ENCODE measurements around the gene MSRB3.
"Not testable (repeated sequence)": the region's sequence is repeated elsewhere in the genome, so short reads cannot be mapped to it uniquely, and the experiment has no call there.

The MSRB3 gene

DNA sequence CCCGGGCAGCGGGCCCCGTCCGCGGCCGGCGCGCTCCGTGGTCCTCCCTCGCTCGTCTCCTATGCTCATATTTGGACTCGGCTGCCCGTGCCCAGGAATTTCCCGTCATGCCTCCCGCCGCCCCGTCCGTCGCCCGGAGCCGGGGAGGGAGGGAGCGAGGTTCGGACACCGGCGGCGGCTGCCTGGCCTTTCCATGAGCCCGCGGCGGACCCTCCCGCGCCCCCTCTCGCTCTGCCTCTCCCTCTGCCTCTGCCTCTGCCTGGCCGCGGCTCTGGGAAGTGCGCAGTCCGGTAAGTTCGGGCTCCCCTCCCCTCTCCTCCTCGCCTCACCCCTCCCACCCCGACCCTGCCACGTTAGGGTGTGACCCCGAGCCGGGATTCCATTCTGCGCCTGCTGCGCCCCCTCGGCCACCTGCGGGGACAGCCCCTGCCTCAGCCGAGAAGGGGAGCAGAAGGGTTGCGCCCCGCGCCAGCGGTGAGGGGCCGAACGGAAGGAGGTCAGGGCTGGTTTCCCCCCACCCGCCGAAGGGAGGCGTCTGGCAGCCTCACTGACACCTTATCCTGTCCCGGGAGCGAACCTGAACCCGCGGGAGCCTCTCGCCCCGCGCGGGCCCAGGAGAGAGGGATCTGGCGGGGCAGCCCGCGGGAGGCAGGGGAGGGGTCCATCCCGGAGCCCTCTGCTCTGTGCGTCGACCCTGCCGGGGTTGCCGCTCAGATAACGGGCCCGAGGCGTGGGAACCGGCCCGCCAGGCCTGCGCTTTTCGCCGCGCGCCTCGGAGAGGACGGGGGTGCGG lies at the start of gene MSRB3:
MSRB3 (plus strand) TSS at position 108 of the 793 bp plus-strand sequence. CDS start 29,897 bp downstream, outside the sequence.
- in situ Hi-C loops (cut with HindIII; ENCODE audit: low sequenced_read_pairs): no loop called here

DNA sequence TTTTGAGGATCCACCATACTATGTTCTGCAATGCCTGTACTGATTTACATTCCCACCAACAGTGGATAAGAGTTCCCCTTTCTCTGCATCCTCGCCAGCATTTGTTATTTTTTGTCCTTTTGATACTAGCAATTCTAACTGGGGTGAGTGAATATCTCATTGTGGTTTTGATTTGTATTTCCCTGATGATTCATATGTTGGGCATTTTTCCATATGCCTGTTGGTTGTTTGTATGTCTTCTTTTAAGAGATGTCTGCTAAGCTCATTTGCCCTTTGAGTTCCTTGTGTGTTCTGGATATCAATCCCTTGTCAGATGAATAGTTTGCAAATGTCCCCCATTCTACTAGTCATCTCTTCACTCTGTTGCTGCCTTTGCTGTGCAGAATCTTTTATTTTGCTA lies 49.0 kb upstream of the MSRB3 start:
- in situ Hi-C loops (cut with HindIII; ENCODE audit: low sequenced_read_pairs): no loop called here

DNA sequence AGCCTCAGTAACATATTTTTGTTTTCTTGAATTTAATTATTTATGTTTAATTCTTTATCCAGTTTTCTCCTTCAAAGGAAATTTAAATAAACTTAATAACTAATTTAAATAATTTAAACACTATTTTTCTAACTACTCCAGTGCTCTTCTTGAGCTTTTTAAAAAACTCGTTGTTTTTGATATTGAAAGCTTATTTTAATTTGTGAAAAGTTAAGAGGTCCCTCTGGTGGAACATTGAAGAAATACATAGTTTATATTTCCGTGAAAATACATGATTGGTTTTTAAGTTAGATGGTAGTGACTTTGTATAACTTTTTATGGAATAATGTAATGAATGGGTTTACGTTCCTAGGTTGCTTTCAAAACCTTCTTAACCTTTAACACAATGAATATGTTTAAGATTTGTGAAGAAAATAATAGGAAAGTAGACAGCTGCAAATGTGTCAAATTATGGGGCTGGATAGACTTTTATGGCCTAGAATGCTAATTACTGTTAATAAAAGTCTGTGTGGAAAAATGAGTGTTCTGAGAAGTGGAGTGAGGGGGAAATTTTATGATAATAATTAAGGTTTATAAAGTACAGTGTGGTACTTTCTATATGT lies 45.9 kb upstream of the MSRB3 start:
- in situ Hi-C loops (cut with HindIII; ENCODE audit: low sequenced_read_pairs): no loop called here

DNA sequence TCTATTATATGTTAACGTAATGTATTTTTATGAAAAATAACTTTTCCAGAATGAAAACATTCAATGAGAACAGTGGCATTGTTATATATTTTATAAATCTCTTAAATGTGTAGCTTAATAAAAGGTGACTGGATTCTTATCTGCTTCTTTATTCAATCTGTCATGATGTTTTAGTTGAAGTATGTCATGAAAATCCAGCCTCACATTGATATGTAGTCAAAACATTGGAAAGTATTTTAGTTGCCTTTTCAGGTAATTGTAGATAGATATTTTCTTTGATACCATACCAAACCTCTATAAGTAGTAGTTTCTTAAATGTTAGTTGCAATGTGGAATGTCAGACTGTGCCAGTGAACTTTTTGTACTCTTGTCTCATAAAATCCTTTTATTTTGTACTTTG lies 41.3 kb upstream of the MSRB3 start:
- in situ Hi-C loops (cut with HindIII; ENCODE audit: low sequenced_read_pairs): no loop called here

DNA sequence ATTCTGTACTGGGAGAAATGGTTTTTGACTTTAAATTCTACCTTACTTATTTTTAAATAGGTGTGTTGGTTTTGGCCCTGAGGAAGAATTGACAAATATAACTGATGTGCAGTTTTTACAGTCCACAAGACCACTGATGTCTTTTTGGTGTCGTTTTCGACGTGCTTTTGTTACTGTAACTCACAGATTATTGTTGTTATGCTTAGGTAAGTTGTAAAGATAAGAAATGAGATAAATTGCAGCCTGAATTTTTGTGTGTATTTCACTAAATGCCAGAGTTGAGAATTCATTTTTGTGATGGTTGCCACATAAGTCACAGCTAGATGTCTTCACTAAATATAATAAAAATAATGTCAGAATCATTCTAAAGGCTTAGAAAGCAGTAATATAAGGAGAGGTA lies 39.9 kb upstream of the MSRB3 start:
- in situ Hi-C loops (cut with HindIII; ENCODE audit: low sequenced_read_pairs): no loop called here

DNA sequence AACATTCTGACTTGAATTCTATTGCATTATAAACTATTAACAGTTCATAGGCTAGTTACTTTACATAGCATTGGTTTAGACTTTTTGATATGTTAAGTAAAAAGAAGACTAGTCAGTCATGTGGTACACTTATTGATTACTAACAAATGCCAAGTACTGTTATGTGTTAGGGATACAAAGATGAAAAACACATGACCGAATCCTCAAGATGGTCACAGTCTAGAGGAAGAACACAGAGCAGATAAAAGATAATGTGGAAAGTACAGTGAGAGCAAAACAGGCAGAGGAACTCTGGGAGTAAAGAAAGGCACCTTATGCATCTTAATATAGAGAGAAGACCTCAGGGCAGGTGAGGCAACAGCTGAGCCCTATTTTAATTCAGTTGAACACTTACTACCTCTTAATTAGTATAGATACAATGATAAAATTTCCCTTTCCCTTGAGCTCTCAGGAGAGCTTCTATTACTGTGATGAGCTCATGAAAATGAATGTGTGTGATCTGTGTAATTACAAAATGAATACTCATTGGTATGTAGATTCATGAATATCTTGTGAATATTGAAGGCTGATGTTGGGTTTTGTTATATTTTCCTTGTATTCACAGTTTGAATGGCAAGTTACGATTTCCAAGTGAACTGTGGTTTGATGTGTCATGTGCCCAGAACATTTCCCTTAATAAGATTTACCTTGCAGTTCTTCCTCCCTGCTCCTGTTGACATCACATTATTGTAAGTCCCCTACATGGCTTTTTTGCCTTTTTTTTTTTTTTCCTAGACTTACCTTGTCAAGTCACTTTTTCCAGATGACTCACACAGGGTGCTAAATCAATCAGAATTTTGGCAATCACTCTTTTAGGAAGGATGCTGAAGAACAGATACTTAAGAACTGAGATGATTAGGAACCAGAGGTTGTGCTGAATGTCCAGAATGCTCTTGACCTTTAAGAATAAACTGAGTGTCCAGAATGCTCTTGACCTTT lies 29.5 kb upstream of the MSRB3 start:
- in situ Hi-C loops (cut with HindIII; ENCODE audit: low sequenced_read_pairs): no loop called here

DNA sequence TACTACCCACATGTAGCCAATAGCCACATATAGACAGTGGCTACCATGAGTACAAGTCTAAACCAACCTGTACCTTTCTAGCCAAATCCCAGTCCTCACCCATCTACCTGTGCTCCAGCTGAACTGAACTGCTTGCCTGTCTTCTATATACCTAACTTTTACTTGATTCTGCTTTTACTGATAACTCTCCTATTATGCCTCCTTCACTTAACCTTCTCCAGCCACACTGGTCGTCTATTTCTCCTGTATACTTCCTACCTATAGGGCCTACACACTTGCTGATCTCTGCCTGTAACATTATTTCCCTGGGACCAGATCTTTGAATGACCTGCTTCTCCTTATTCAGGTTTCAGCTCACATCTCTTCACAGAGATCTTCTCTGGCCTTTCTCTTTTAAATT lies 26.0 kb upstream of the MSRB3 start:
- in situ Hi-C loops (cut with HindIII; ENCODE audit: low sequenced_read_pairs): no loop called here

DNA sequence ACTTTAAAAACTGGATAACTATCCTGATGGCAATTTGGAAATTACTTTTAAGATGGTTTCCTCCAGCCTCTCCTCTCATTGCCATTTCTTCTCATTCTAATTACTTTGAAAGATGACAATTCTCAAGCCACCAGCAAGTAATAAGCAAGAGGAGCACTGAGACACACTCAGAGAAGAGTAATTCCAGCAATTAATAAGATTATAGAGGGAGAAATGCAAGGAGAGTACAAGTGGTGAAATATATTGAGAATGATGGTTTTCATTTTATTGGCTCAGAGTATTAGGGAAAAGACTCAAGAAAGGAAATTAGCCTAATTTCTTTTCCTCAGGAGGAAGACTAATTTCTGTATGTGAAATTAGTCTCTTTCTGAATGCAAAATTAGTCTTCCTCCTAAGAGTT lies 20.5 kb upstream of the MSRB3 start:
- in situ Hi-C loops (cut with HindIII; ENCODE audit: low sequenced_read_pairs): no loop called here

DNA sequence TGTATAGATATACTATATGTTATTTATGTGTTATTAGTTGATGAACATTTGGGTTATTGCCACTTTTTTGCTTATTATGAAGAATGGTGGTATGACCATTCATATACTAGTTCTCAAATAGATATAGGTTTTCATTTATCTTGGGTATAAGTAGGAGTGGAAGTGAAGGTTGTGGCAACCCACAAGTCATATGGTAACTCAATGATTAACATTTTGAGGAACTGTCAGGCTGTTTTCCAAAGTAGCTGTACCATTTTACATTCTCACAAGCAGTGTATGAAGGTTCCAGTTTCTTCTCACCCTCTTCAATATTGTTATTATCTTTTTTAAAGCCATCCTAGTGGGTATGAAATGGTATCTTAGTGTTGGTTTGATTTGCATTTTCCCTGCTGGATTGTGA lies 19.0 kb upstream of the MSRB3 start:
- in situ Hi-C loops (cut with HindIII; ENCODE audit: low sequenced_read_pairs): no loop called here

DNA sequence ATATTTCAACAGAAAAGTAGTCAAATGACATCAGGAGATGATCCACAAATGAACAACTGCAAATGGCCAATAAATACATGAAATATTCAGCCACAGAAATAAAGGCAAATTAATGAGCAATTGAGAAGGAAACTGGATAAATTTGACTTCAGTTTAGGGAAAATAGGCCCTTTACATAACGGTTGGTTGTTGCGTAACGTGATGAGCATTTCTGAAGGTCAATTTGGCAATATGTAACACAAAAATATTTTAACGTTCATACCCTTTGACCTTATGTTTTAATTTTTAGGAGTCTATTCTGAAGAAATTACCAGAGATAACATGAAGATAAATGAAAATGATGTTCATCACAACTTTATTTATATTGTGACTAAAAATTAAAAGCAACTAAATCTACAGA lies 14.7 kb upstream of the MSRB3 start:
- in situ Hi-C loops (cut with HindIII; ENCODE audit: low sequenced_read_pairs): no loop called here

DNA sequence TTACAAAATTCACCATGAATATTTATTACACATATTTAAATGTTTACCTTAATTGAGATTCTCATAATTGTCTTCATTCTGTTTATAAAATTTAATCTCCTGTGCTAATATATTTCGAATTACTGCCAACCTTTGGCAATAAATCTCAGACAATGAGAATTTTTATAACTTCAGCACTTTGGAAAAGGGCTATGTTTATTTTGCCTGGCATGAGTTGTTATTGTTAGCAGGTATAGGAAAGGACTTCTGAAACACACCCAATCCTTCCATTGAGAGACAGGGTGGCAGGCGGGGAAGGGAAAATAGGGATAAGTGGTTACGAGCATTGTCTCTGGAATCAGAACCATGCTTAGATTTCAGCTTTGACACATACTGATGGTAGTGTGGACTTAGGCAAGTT lies 12.1 kb upstream of the MSRB3 start:
- in situ Hi-C loops (cut with HindIII; ENCODE audit: low sequenced_read_pairs): no loop called here

DNA sequence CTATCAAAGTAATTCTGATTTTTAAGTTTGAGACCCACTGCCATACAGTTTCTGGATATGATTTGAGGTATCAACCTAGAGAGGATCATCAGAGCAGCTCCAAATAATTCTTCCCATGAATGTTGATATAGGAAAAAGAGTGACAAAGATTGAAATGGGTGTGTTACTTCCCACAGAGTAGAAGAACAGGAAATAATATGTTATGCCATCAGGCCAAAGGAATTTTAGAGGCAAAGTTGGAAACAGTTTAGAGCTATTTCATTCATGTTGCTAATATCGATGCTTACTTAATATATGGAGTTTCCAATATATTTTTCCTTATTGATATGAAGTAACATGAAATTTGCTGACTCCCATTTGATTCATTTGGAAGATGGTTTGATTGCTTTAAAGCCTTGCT lies 8.9 kb upstream of the MSRB3 start:
- in situ Hi-C loops (cut with HindIII; ENCODE audit: low sequenced_read_pairs): no loop called here

DNA sequence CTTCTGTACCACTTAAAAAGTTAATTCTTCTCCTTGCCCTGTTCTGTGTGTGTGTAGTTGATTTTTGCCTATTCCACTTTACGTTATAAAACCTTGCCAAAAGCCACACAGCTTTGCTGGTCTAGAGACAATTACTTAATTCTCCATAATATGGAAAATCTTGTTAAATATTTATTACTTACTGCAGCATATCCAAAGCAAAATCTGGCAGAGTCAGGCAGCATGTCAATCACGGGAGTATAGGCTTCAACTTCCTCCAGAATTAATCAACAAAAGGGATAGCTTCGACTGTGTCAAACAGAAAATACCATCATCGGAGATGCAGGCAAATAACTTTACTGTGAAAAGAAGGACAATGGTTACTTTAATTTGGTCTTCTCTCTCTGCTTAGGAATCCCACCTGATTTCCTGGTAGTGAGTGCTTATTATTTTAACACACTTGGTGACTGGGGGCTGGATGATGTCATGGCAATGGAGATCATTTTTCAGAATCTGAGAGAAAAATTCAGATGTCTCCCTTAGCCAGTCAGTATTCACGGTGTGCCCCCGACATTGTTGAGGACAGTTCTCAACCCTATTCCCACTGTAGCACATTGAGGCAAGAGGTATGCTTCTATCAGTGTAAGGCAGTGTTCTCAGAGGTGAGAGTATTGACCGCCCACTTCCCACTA lies 3.7 kb upstream of the MSRB3 start:
- in situ Hi-C loops (cut with HindIII; ENCODE audit: low sequenced_read_pairs): no loop called here

DNA sequence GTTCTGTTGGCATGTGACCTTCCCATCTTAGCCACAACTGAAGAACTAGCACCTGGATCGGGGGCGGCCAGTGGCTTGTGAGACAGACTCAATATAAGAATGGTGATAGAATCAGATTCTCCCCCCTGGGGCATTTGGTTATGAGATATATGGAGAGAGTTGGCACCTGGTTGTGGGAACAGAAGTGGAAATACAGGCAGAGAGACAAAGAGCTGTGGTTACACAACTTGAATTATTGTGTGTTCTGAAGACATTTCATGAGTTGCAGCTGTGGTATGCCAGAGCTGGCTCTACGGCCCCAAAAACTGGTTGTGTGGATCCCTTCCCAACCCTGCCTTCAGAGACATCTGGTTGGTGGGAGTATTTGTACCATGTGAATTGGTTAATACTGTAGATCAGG lies 2.9 kb upstream of the MSRB3 start:
- in situ Hi-C loops (cut with HindIII; ENCODE audit: low sequenced_read_pairs): no loop called here

DNA sequence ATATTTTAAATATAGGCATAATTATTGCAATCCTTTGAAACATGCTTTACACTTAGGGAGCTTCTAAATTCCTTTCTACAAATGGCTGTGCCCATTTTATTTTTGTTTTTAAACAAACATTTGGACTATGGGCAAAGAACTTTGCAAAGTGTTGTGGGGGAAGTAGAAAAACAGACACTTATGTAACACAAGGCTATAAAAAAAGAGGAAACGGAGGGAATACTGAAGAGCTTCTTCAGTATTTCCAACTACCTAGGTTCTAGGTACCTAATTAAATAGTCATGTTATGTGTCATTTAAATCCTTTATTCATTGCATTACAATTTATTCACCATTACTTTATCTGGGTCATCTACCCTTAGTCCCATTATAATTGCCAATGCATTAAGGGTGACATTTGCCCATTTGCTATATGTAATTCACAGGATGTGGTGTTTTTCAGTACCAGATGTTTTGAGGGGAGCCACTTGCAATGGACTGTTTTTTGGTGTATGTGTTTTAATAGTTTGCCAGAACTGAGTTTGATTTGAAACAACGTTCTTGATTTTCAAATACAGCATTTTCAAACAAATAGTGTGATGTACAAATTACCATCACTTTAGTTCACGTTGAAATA lies 1.5 kb upstream of the MSRB3 start:
- in situ Hi-C loops (cut with HindIII; ENCODE audit: low sequenced_read_pairs): no loop called here

DNA sequence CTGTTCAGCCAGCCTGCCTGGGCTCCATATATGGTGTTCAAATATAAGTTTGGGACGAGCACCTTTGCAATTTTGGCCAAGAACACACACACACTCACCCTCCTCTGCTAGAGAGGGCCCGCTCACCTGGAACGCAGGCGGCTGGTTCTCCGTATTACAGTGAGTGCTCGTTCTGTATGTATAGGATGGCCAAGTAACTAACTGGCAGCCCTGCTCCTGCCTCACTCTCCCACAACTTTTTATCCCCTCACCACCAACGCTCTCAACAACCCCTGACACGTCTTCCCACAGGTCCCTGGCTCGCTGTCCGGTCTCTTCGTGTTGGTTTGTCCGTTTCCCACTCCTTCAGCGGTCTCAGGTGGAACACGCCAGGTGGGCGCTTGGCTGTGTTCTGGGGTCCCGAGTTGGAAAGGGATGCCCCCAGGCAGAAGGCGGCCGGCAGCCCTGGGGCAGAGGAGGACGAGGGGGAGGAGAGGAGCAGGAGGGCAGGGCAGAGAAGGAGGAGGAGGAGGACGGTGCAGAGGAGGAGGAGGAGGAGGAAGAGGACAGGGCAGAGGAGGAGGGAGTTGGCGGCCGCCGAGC lies 398 bp upstream of the MSRB3 start:
- in situ Hi-C loops (cut with HindIII; ENCODE audit: low sequenced_read_pairs): no loop called here

DNA sequence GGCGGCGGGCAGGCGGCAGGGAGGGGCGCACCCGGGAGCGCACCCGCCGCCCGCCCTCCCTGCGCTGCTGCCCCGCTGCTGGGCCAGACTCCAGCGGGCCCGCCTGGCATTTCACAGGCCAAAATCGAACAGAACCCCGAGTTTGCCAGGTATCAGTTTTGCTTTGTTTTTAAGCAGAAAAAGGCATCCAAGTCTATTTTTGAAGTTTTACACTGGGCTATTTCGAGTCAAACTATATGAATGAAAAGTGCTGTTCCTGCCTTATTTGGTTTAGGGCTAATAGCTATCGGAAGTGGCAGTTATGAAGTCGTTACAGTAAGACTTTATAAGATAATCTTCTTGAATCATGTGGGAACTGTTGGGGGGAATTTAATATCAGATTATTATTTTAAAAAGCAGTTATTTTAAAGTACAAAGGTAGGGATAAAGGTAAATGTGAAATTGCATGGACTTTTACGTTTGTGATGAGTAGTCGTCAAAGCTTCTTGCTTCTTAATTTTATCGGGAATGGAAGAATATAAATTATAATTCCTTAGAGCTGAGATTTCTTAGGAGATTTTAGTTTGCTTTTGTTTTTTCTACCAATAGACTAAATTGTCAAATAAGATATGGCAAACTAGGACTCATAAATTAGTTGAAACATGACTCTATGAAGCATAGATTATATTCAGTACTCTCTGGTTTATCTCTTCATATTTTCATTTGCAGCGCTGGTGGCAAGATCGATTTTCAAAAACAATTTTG lies 1.1 kb downstream of the MSRB3 start:
- in situ Hi-C loops (cut with HindIII; ENCODE audit: low sequenced_read_pairs): no loop called here

DNA sequence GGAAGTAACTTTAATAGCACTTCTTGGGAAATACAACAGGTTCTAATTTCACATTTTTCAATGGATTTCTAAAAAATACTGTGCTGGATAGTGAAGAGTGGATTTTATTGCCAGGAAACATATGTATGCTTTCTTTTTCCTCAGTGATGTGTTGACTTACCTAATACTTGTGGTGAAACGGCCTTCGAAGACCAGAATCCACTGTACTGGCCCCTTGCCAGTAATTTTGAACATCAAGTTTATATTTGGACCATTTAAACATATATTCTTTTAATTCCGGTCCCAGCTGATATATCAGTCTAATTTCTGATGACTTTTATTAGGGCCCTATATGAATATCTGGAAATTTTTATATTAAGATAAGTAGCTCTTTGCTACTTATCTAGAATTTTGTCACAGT lies 1.8 kb downstream of the MSRB3 start:
- in situ Hi-C loops (cut with HindIII; ENCODE audit: low sequenced_read_pairs): no loop called here

DNA sequence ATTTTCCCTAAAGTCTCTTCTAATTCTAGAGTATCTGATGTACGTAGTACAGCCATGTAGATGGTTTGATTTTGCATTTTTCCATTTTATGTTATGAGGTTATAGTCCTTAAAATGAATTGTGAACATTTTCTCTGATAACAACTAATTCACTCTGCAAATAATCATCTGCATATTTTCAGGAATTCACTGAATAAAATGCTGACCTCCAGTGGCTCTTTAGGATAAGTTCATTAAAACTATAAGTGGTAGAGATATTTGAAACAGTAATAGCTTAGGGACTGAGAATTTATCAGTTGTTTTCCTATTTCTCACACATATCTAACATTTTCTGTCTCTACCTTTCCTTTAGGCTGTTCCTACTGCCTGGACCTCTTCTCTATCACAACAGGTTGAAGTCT lies 4.4 kb downstream of the MSRB3 start:
- in situ Hi-C loops (cut with HindIII; ENCODE audit: low sequenced_read_pairs): no loop called here

DNA sequence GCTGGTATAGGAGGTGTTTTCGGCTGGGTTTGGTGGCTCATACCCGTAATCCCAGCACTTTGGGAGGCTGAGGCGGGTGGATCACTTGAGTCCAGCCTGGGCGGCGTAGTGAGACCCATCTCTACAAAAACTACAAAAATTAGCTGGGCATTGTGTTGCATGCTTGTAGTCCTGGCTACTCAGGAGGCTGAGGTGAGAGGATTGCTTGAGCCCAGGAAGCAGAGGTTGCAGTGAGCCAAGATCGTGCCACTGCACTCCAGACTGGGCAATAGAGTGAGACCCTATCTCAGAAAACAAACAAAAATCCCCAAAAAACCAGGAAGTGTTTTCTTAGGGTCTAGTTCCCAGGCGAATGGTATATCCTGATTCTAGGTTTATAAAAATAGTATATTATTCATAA lies 7.0 kb downstream of the MSRB3 start:
- in situ Hi-C loops (cut with HindIII; ENCODE audit: low sequenced_read_pairs): not testable (repeated sequence)

Data from DLD1 (cell line).